Stimulated activated CD4-positive, alpha-beta T cell treated with anti-CD3 and anti-CD28 coated beads, Interleukin-1b, Interleukin-23, amount 100 ng/mL, for 4 hours (primary cell): ENCODE data around the gene SYTL3.
"Not testable (repeated sequence)": the region's sequence is repeated elsewhere in the genome, so short reads cannot be mapped to it uniquely, and the experiment has no call there.

ENCODE experiments used
- DNase-seq, 2 donors: peaks; one replicate each; pipeline ENCODE4 v3.0.0-alpha.2; 2020; ENCODE audit warnings: low read depth in 2 of 2

SYTL3 gene

GRCh38 chr6:158663625-158664165 is 13.8 kb downstream of the SYTL3 start:
- DNase-seq, result no peak

DNA sequence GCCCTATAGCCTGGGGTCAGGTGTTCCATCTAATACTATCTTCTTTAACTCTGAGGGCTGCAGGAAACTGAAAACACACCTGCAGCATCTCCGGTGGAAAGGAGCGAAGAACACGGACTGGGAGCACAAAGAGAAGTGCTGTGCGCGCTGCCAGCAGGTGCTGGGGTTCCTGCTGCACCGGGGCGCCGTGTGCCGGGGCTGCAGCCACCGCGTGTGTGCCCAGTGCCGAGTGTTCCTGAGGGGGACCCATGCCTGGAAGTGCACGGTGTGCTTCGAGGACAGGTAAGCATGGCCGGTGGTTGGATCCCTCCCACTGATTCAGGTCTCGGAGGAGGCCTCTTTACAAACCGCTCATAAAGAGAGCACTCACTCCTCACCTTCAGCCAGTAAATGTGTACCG is 15.5 kb downstream of the SYTL3 start:
- DNase-seq, result no peak

- DNase-seq, result no peak
Observed at GRCh38 chr6:158666628-158667359, 16.9 kb downstream of the SYTL3 start.

DNA sequence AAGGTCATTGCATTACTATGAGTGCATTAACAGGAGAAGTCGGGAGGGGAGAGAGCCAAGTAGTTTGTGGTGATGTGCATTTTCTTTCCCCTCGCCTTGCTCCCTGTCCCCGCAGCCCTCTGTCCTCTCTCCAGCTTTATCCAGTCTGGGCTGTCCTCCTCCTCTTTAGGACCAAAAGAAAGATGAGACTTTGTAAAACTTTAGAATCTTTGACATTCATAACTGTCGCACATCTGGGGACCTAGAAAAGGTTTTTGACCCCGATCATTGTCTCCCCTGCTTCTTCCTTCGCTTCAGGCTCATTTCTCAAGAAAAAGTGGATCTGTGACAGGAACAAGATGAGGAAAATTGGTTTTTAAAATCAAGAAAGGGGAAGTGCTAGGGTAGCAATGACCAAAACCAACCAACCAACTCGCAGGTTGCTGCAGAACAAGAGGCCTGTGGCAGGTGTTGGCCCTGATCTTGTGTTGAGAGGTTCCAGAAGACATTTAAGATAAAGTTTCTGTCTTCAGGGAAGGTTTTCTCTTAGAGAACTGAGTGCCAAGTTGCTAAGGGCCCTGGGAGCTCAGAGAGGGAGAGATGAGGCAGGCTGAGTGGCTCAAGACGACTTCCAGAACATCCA is 17.6 kb downstream of the SYTL3 start:
- no peak for DNase-seq

DNA sequence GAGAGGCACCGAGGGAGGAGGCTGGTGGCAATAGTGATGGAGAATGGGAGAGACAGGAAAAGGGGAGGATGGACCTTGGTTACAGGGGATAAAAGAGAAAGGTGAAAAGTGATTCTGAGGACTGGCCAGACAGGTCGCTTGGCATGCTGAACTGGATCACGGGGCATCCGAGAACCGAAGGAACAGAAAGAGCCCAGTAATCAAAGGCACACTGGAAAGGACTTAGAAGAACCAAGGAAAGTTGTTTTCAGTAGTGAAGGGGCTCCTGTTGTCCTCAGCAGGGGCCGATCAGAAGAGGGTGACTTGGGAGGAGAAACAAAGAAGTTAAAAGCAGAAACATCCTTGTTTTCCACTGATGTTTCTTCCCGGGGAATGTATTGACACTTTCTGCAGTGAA is 18.9 kb downstream of the SYTL3 start:
- no peak for DNase-seq

DNA sequence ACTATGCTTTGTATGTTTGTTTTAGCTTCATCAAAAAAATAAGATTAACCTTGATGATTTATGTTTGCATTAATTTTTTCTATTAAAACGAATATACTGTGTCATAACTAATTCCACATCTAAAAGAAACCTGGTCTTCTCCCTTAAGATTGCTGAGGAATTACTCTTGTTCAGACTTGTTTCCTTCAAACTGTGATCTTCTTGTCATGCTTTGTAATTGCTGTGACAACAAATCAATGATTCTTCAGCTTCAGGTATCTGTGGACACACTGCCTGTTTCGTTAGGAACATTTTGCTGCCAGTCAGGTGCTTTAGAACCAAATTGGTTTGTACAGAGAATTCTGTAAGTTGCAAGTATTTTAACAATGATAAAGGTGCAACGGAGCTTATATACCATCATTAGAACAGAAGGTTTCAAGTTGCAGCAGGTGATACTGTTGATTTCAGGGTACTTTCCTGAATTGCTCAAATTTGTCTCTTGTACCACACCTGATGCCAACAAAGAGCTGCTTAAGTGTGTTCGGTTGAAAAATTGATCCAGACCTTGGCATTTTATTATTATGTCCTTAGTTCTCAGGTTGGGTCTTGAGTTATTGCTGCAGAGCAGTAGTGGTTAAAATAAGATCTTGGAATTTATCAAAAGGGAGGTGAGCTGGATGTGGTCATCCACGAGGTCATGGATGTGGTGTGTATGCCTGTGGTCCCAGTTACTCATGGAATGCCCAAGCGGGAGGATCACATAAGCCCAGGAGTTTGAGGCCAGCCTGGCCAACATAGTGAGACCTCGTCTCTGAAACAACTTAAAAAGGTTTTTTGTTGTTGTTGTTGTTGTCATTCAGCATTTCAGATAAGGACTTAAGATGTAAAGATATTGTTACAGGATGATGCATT is 19.5 kb downstream of the SYTL3 start:
- no peak for DNase-seq

- DNase-seq, result not testable (repeated sequence)
Observed at GRCh38 chr6:158672119-158672518, 22.3 kb downstream of the SYTL3 start.

GRCh38 chr6:158672726-158673125 is 22.9 kb downstream of the SYTL3 start:
- no peak for DNase-seq

DNA sequence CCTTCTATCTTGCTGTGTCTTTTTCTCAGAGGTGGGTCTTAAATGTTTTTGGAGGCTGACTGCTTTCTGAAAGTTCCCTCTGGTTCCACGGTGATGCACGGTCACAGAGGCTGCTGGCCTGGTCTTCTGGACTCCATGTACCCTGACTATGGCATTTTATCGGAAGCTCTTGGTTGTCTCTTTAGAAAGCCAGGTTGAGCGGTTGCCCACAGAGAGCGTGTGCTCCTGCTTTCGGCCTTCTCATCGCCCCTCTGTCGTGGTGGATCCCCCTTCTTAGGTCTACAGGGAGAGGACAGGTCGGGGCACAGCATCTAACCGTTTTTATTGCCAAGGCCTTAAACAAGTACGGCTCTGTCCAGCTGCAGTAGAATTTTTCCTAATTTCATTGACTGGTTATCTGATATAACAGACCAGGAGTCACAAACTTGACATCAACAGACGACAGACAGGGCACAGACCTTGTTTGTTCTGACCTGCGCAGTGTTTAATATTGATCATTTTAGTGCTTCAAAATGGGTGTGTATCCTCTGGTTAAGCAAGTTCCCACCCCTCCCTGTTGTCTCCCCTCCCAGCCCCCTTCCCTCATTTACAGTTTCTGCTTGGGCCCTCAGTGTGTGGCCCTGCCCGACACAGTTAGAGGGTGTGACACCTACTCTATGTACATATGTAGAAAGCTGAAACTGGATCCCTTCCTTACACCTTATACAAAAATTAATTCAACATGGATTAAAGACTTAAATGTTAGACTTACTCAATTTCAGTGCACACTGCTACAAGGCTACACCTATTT is 24.7 kb downstream of the SYTL3 start:
- DNase-seq, result no peak

DNA sequence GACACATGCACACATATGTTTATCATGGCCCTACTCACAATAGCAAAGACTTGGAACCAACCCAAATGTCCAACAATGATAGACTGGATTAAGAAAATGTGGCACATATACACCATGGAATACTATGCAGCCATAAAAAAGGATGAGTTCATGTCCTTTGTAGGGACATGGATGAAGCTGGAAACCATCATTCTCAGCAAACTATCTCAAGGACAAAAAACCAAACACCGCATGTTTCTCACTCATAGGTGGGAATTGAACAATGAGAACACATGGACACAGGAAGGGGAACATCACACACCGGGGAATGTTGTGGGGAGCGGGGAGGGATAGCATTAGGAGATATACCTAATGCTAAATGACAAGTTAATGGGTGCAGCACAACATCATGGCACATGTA is 27.2 kb downstream of the SYTL3 start:
- DNase-seq, result not testable (repeated sequence)

DNA sequence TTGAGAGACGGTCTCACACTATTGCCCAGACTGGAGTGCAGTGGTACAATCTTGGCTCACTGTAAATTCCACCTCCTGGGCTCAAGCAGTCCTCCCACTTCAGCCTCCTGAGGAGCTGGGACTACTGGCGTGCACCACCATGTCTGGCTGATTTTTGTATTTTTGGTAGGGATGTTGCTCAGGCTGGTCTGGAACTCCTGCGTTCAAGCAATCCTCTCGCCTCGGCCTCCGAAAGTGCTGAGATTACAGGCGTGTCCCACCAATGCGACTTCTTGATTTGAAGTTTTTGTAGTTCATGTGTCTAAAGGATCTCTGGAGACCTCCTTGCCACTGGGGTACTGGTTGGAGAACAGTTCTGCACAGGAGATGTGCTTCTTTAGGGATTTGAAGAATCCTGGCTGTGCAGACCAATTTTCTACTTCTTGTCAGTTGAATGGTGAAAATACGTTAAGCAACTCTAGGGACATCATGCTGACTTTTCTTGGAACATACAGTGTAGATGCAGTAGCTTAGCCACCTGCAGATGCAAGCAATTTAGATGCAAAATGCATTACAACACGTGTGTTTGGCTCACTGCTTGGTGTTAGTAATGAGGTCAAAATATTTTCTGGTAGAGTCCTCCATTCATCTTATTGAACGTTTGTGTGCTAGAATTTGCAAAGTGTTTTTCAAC is 28.2 kb downstream of the SYTL3 start:
- DNase-seq, result no peak

DNA sequence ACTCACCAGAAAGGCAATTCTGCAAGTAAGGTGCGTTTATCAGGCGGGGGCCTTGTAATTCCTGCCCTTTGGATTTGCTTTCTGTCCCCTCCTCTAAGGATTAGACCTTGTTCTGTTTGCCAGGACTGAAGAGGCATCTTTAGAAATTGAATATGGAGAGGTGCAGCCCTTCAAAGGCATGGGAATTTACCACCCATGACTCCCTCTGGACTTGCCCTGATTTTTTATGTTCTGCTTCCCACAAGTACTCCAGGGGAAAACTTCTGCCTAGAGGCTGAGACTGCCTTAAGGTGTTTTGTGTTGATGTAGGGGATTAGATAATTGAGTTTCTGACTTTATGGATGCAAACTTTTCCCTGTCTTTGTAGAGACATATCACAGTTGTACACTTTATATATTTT is 30.2 kb downstream of the SYTL3 start:
- DNase-seq, result no peak

- DNase-seq, result no peak
Observed at GRCh38 chr6:158680481-158680880, 30.6 kb downstream of the SYTL3 start.

DNA sequence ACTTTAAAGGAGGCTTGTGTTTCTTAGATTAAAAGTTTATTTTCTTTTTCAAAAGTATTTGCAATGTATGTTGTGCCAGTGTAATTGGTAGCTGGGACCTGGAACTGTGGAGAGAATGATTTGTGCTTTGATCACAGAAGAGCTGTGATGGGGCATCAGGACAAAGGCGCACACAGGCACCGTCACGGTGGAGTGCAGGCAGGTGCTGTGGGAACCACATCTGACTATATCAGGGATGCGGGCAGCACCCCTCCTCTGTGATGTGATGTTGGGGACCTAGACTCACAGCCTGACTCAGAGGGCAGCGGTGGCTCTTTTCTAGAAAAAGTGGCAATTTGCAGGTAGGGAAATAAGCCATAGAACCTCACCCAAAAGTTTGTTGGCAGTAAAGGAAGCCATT is 34.5 kb downstream of the SYTL3 start:
- no peak for DNase-seq

- no peak for DNase-seq
Observed at GRCh38 chr6:158684745-158685324, 35.0 kb downstream of the SYTL3 start.

- DNase-seq, result no peak
Observed at GRCh38 chr6:158686311-158686710, 36.5 kb downstream of the SYTL3 start.

GRCh38 chr6:158686791-158687381 is 37.0 kb downstream of the SYTL3 start:
- DNase-seq, result no peak

DNA sequence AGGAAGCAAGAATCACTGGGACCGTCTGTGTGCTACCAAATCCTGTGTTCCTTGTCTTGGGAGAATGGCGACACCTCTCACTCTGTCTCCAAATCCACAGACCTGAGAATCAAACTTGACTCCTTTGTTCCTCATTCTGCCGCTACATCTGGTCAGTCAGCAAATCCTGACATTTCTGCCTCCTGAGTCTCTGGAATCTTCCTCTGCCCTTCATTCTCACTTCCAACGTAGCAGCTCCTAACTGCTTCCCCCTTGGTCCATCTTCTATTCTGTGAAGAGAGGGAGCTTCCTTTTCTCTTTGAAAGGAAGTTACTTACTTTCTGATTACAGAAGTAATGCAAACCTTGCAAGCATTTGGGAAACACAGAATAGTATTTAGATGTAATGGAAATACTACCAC is 37.7 kb downstream of the SYTL3 start:
- DNase-seq, result no peak

DNA sequence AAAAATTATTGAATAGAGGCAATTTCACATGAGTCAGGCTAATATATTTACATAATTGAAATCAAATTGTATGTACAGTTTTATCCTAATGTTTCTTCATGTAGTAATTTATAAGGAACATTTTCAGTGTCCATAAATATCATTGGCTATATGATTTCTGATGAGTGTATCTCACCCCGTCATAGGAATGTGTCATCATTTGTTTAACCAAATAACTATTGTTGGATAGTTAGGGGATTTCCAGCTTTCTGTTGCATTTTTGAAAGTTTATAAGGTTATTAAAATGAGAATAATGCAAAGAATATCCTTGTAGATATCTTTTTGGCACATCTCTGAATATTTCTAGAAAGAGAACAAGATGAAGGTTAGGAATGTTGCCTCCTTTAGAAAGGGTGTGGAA is 39.0 kb downstream of the SYTL3 start:
- no peak for DNase-seq

DNA sequence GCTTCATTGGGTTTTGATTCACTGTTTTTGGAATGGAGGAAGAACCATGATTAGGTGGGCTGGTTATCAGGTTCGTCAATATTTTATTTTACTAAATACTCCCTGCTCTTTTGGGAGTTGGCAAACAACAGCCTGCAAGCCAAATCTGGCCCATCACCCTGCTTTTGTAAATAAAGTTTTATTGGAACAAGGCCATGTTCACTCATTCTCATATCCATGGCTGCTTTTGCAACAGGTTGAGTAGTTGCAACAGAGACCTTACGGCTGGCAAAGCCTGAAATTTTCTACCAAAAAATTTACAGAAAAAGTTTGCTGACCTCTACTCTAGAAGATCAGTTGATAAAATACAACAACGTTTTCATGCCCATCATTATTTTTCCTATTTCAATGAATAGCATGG is 45.1 kb downstream of the SYTL3 start:
- DNase-seq, result no peak
